ENCODE results near the gene AAGAB. TPM values are rescaled to one million over a fixed set of nuclear protein-coding genes. Genes with fewer than 3 reads are reported as not detected.

AAGAB gene
- total and polyA plus RNA-seq, 2 donors (not counting 1 experiment from before 2014, with no cell fraction given), result 9.4 to 25.0 TPM

DNA sequence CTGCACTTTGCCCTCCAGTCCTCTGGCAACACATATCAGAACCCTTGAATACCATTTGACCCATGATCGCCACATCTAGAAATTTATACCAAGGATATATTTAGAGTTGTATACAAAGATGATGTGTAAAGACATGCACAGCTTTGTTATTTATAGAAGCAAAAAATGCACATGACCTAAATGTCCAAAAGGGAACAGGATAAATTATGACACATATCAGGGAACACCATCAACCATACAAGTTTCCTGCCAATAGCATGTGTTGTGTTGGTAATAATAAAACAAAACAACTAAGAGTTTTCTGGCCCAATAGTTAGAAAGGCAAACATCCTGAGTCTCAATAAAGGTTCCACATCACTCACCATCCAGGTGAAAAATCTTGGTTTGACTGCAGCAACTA is 51.5 kb downstream of the AAGAB start:
- ATAC-seq (ENCODE audit: low read depth) (no peak), DNase-seq (no peak)
- Histone ChIP-seq H3K27ac (ENCODE audit: low read length in 2 of 2) (no peak overlapping the region), H3K36me3 (replicated peaks in 1 of 2; ENCODE audit: control extremely low read depth in 1 of 2, control insufficient read depth in 1 of 2, extremely low read depth in 1 of 2, insufficient read depth in 2 of 2, low read length in 1 of 2) (peaks cover 0 to 33% of the 10 kb centered on the region in 2 experiments), H3K4me2 (replicated peaks; ENCODE audit: low read depth, low read length, poor library complexity, severe bottlenecking) (no peak overlapping the region), H3K79me2 (ENCODE audit: control insufficient read depth, insufficient read depth, low read length) (no peaks in the 10 kb centered on the region), H2AFZ (ENCODE audit: insufficient read depth, low read depth, low read length, poor library complexity, severe bottlenecking) (no peak overlapping the region), H3K4me3 (ENCODE audit: control extremely low read depth in 1 of 5, extremely low read depth in 1 of 5, insufficient read depth in 1 of 5, low read depth in 2 of 5, low read length in 4 of 5) (no peak overlapping the region), H3K9me3 (ENCODE audit: control extremely low read depth in 1 of 3, control insufficient read depth in 2 of 3, insufficient read depth in 1 of 3, low read length in 2 of 3) (no peaks in the 10 kb centered on the region), H3K4me1 (ENCODE audit: control insufficient read depth in 2 of 2, insufficient read depth in 2 of 2, low read length in 2 of 2) (peaks cover 6 to 10% of the 10 kb centered on the region in 2 donors), H3K9ac (ENCODE audit: low read length) (no peak overlapping the region), H3K27me3 (replicated peaks in 1 of 4; ENCODE audit: control extremely low read depth in 1 of 4, control insufficient read depth in 3 of 4, insufficient read depth in 4 of 4, low read length in 3 of 4) (no peaks in the 10 kb centered on the region), H4K20me1 (ENCODE audit: control insufficient read depth, insufficient read depth, low read length, poor library complexity, severe bottlenecking) (no peaks in the 10 kb centered on the region)
- no peak overlapping the region for H3K27ac Mint-ChIP-seq
- POLR2A ChIA-PET, result no interaction called here
- no peaks in the 10 kb centered on the region for H3K9me3 Mint-ChIP-seq (ENCODE audit: insufficient read depth)
- no peaks in the 10 kb centered on the region for H3K27me3 Mint-ChIP-seq
- H3K4me3 Mint-ChIP-seq, result no peak overlapping the region
- CTCF ChIA-PET, result no interaction called here
- intact Hi-C loops (cut with micrococcal nuclease), result loop anchor here (10.0 kb wide), 1 partner anchor 258 kb away; no protein-coding TSS in a partner anchor
- WGBS (ENCODE audit: insufficient coverage), result no CpG with 5 or more reads among the region's 1 CpG
- no peak for TF ChIP-seq EZH2 (IDR thresholded peaks at IDR 0.05; ENCODE audit: borderline replicate concordance, insufficient read depth, low read depth, low read length, poor library complexity, severe bottlenecking)
- TF ChIP-seq, protein P1, sequence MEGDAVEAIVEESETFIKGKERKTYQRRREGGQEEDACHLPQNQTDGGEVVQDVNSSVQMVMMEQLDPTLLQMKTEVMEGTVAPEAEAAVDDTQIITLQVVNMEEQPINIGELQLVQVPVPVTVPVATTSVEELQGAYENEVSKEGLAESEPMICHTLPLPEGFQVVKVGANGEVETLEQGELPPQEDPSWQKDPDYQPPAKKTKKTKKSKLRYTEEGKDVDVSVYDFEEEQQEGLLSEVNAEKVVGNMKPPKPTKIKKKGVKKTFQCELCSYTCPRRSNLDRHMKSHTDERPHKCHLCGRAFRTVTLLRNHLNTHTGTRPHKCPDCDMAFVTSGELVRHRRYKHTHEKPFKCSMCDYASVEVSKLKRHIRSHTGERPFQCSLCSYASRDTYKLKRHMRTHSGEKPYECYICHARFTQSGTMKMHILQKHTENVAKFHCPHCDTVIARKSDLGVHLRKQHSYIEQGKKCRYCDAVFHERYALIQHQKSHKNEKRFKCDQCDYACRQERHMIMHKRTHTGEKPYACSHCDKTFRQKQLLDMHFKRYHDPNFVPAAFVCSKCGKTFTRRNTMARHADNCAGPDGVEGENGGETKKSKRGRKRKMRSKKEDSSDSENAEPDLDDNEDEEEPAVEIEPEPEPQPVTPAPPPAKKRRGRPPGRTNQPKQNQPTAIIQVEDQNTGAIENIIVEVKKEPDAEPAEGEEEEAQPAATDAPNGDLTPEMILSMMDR (IDR thresholded peaks at IDR 0.05), result no peak
- H3K4me1 Mint-ChIP-seq, result peaks cover 13% of the 10 kb centered on the region

DNA sequence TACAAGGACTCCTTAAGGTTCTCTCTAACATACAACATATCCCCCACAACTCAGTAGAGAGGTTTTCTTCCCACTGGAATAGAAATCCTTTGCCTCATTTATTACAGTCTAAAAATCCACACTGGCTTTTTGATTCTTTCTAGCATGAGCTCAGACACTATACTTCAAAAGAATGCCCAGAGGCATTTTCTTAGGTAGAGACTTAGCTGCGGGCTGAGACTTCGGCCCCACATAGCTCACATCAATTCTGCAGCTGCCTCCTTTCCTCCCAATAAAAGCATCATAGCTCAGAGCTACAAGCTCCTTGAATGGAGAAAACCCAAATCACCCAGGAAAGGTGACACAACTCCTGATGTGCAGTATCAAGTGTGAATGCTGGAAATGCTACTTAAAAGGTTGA is 52.4 kb downstream of the AAGAB start:
- H3K36me3 ChIP-seq (replicated peaks in 1 of 2; ENCODE audit: control extremely low read depth in 1 of 2, control insufficient read depth in 1 of 2, extremely low read depth in 1 of 2, insufficient read depth in 2 of 2, low read length in 1 of 2), result peaks cover 0 to 33% of the 10 kb centered on the region in 2 experiments
- WGBS (ENCODE audit: insufficient coverage), result 100% methylated on average over 1 of the region's 2 CpGs

More for the DNA sequence above, 52.4 kb downstream of the AAGAB start:
- no peaks in the 10 kb centered on the region for H3K9me3 Mint-ChIP-seq (ENCODE audit: insufficient read depth)
- H3K27me3 Mint-ChIP-seq, result no peaks in the 10 kb centered on the region
- Histone ChIP-seq H4K20me1 (ENCODE audit: control insufficient read depth, insufficient read depth, low read length, poor library complexity, severe bottlenecking) (no peaks in the 10 kb centered on the region), H3K79me2 (ENCODE audit: control insufficient read depth, insufficient read depth, low read length) (no peaks in the 10 kb centered on the region), H3K27ac (ENCODE audit: low read length in 2 of 2) (no peak overlapping the region), H2AFZ (ENCODE audit: insufficient read depth, low read depth, low read length, poor library complexity, severe bottlenecking) (no peak overlapping the region), H3K4me1 (ENCODE audit: control insufficient read depth in 2 of 2, insufficient read depth in 2 of 2, low read length in 2 of 2) (peaks cover 6 to 13% of the 10 kb centered on the region in 2 donors), H3K9ac (ENCODE audit: low read length) (no peak overlapping the region), H3K4me3 (ENCODE audit: control extremely low read depth in 1 of 5, extremely low read depth in 1 of 5, insufficient read depth in 1 of 5, low read depth in 2 of 5, low read length in 4 of 5) (no peak overlapping the region), H3K27me3 (replicated peaks in 1 of 4; ENCODE audit: control extremely low read depth in 1 of 4, control insufficient read depth in 3 of 4, insufficient read depth in 4 of 4, low read length in 3 of 4) (no peaks in the 10 kb centered on the region), H3K4me2 (replicated peaks; ENCODE audit: low read depth, low read length, poor library complexity, severe bottlenecking) (no peak overlapping the region), H3K9me3 (ENCODE audit: control extremely low read depth in 1 of 3, control insufficient read depth in 2 of 3, insufficient read depth in 1 of 3, low read length in 2 of 3) (no peaks in the 10 kb centered on the region)
- peaks cover 19% of the 10 kb centered on the region for H3K4me1 Mint-ChIP-seq
- intact Hi-C loops (cut with micrococcal nuclease), result loop anchor here (10.0 kb wide), 1 partner anchor 257 kb away; no protein-coding TSS in a partner anchor
- TF ChIP-seq, protein P1 (IDR thresholded peaks at IDR 0.05), result no peak
- TF ChIP-seq EZH2 (IDR thresholded peaks at IDR 0.05; ENCODE audit: borderline replicate concordance, insufficient read depth, low read depth, low read length, poor library complexity, severe bottlenecking), result no peak
- H3K27ac Mint-ChIP-seq, result no peak overlapping the region
- DNase-seq (no peak), ATAC-seq (ENCODE audit: low read depth) (no peak)
- no peak overlapping the region for H3K4me3 Mint-ChIP-seq
- ChIA-PET CTCF (interaction anchor here (0.6 kb wide), 1 partner anchor 136 kb away, joined by 3 read pairs; no protein-coding TSS in a partner anchor), POLR2A (no interaction called here)

All from B cell (primary cell).